ENCODE data around the gene KCNAB1.

- no peak for TF ChIP-seq CTCF (conservative IDR thresholded peaks at IDR 0.05)
- TF ChIP-seq EZH2 (IDR thresholded peaks at IDR 0.05; ENCODE audit: low read depth) = no peak
These were observed 304.4 kb downstream of the KCNAB1 start for GRCh38 chr3:156424758-156425157.

Data from PC-9 (cell line).